GM12874 (cell line): ENCODE measurements around the gene CYP4V2.

Experiments
- TF ChIP-seq, protein P1 (sequence below): IDR thresholded peaks from 2 replicates; pipeline ENCODE4 v1.5.1; 2011; ENCODE audit warnings: low read depth, mild to moderate bottlenecking, control low read depth, low read length, moderate library complexity; ENCODE audit not compliant: insufficient read depth

Gene CYP4V2

GRCh38 chr4:186201535-186202230, 10.3 kb downstream of the CYP4V2 start:
- TF ChIP-seq, protein P1, sequence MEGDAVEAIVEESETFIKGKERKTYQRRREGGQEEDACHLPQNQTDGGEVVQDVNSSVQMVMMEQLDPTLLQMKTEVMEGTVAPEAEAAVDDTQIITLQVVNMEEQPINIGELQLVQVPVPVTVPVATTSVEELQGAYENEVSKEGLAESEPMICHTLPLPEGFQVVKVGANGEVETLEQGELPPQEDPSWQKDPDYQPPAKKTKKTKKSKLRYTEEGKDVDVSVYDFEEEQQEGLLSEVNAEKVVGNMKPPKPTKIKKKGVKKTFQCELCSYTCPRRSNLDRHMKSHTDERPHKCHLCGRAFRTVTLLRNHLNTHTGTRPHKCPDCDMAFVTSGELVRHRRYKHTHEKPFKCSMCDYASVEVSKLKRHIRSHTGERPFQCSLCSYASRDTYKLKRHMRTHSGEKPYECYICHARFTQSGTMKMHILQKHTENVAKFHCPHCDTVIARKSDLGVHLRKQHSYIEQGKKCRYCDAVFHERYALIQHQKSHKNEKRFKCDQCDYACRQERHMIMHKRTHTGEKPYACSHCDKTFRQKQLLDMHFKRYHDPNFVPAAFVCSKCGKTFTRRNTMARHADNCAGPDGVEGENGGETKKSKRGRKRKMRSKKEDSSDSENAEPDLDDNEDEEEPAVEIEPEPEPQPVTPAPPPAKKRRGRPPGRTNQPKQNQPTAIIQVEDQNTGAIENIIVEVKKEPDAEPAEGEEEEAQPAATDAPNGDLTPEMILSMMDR: peak; percentile 79

DNA sequence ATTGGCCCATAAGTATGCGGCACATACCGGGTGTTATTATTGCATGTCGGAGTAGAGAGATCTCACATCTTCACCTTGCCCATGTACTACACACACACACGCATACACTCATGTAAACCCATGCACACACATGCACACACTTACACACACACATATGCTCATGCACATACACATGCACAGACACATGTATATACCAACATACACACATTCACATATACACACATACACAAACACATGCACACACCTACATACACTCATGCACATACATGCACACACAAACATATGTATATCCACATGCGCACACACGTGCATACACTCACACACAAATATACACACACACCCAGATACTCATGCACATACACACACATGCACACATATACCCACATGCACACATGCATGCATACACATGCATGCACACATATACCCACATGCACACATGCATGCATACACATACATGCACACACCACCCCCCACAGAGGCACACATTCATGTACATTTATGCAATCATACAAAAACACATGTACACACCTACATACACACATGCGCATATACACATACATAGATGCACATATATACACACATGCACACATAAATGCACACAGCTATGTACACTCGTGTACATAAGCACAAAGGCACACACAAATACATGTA, 11.2 kb downstream of the CYP4V2 start:
- TF ChIP-seq, protein P1: no peak

DNA sequence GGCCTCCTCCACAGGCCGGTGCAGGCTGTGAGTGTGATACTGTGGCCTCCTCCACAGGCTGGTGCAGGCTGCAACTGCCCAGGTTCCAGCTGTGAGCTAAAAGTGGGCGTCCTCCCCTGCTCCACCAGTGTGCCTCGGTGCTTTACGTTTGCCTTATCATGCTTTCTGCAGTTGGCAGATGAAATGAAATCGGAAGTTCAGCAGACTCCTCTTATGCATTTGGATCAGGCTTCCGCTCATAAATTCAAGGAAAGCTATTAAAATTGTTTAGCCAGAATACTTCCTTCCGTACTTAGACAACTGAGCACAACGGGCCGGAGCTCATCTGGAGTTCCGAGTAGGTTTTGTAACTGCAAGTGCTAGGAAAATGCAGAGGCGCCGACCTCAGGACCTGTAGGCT, 12.0 kb downstream of the CYP4V2 start:
- TF ChIP-seq, protein P1: no peak

DNA sequence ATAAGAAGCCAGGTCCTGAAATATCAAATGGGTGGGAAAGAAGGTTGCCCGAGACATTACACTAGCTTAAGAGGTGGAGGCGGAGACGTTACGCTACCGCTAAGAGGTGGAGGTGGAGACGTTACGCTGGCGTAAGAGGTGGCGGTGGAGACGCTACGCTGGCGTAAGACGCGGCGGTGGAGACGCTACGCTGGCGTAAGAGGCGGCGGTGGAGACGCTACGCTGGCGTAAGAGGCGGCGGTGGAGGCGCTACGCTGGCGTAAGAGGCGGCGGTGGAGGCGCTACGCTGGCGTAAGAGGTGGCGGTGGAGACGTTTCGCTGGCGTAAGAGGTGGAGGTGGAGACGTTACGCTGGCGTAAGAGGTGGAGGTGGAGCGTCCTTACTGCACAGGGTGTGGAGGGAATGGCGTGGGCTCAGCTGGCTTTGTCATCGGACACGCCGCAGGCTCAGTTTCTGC, 12.8 kb downstream of the CYP4V2 start:
- TF ChIP-seq, protein P1: no peak

GRCh38 chr4:186204686-186205085, 13.3 kb downstream of the CYP4V2 start:
- TF ChIP-seq, protein P1: no peak

DNA sequence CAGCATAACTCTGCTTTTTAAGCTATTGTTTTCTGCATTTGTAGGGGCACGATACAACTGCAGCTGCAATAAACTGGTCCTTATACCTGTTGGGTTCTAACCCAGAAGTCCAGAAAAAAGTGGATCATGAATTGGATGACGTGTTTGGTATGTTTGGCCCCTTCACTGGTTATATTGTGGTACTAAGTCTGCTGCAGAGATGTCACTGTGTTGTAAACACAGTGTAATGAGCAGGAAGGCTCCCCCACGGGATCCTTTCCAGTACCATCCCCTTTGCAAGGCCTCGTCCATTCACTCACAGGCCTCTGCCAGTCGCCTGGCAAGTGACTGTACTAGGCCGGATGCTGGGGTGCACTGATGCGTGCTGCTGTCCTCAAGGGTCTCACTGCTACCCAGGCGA, 13.8 kb downstream of the CYP4V2 start:
- TF ChIP-seq, protein P1: no peak

GRCh38 chr4:186216465-186217024, 25.2 kb downstream of the CYP4V2 start:
- TF ChIP-seq, protein P1: no peak
